KMS-11 (cell line): ENCODE measurements around the gene DHFR.
"Not testable (repeated sequence)": the region's sequence is repeated elsewhere in the genome, so short reads cannot be mapped to it uniquely, and the experiment has no call there.

Experiments
- H2AFZ ChIP-seq: fragments of 200-600 bp; sonication (generic); 2 replicates; pipeline ENCODE4 v1.6.1; 2016; ENCODE audit warnings: antibody characterized with exemption, mixed run types, low read depth
- H3K27ac ChIP-seq: fragments of 200-600 bp; sonication (generic); 2 replicates; pipeline ENCODE4 v1.6.1; 2016; ENCODE audit warnings: mild to moderate bottlenecking, mixed run types
- H3K27me3 ChIP-seq: fragments of 200-600 bp; sonication (generic); 2 replicates; pipeline ENCODE4 v1.6.1; 2017; ENCODE audit warnings: mild to moderate bottlenecking, low read depth, mixed run types, moderate library complexity; ENCODE audit not compliant: insufficient read depth
- H3K36me3 ChIP-seq: fragments of 200-600 bp; sonication (generic); 2 replicates; pipeline ENCODE4 v1.6.1; 2017; ENCODE audit warnings: mild to moderate bottlenecking, mixed run types; ENCODE audit not compliant: insufficient read depth
- H3K4me1 ChIP-seq: fragments of 200-600 bp; sonication (generic); 2 replicates; pipeline ENCODE4 v1.6.1; 2016; ENCODE audit warnings: mild to moderate bottlenecking, low read depth, mixed run types; ENCODE audit not compliant: poor library complexity, severe bottlenecking
- H3K4me2 ChIP-seq: fragments of 200-600 bp; sonication (generic); 2 replicates; pipeline ENCODE4 v1.7.0; 2016; ENCODE audit warnings: mild to moderate bottlenecking, mixed run types
- H3K4me3 ChIP-seq: fragments of 200-600 bp; sonication (generic); IDR thresholded peaks from 2 replicates; pipeline ENCODE4 v1.6.1; 2017; ENCODE audit warnings: low read depth, low read length, mixed read lengths; ENCODE audit not compliant: insufficient read depth
- H3K79me2 ChIP-seq: fragments of 200-600 bp; sonication (generic); 2 replicates; pipeline ENCODE4 v1.6.1; 2016; ENCODE audit warnings: low read depth, mixed run types; ENCODE audit not compliant: insufficient read depth
- H3K9ac ChIP-seq: fragments of 200-600 bp; sonication (generic); 2 replicates; pipeline ENCODE4 v1.6.1; 2016; ENCODE audit warnings: mild to moderate bottlenecking, mixed run types
- H4K20me1 ChIP-seq: fragments of 200-600 bp; sonication (generic); 2 replicates; pipeline ENCODE4 v1.6.1; 2016; ENCODE audit warnings: mild to moderate bottlenecking, mixed run types; ENCODE audit not compliant: insufficient read depth
- TF ChIP-seq, protein P1 (sequence below): fragments of 200-600 bp; sonication (generic); conservative IDR thresholded peaks from 2 replicates; pipeline ENCODE4 v1.6.1; 2017; ENCODE audit warnings: low read depth, mild to moderate bottlenecking, antibody characterized with exemption, low read length, moderate library complexity, mixed read lengths

Gene DHFR

DNA sequence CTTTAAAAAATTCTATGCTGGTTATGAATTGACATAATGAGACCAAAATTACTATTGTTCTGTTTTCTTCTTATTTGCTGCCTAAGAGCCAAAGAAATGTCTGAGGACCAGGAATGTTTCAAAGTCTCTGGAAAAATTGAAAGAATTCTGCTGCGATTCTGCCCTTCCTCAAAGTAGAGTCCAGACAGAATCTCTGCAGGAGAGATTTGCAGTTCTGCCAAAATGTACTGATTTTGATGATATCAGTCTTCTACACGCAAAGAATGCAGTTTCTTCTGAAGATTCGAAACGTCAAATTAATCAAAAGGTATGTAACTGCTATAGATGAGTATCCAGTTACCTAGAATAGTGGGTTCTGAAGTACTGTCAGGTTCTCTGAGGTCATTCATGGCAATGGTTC lies 10.3 kb upstream of the DHFR start:
- Histone ChIP-seq H4K20me1 (no peaks in the 10 kb centered on the region), H2AFZ (no peak overlapping the region), H3K4me3 (no peak overlapping the region), H3K4me1 (peaks cover 9% of the 10 kb centered on the region), H3K4me2 (no peak overlapping the region), H3K27me3 (no peaks in the 10 kb centered on the region), H3K27ac (no peak overlapping the region), H3K9ac (no peak overlapping the region), H3K79me2 (no peaks in the 10 kb centered on the region), H3K36me3 (no peaks in the 10 kb centered on the region)
- TF ChIP-seq, protein P1, sequence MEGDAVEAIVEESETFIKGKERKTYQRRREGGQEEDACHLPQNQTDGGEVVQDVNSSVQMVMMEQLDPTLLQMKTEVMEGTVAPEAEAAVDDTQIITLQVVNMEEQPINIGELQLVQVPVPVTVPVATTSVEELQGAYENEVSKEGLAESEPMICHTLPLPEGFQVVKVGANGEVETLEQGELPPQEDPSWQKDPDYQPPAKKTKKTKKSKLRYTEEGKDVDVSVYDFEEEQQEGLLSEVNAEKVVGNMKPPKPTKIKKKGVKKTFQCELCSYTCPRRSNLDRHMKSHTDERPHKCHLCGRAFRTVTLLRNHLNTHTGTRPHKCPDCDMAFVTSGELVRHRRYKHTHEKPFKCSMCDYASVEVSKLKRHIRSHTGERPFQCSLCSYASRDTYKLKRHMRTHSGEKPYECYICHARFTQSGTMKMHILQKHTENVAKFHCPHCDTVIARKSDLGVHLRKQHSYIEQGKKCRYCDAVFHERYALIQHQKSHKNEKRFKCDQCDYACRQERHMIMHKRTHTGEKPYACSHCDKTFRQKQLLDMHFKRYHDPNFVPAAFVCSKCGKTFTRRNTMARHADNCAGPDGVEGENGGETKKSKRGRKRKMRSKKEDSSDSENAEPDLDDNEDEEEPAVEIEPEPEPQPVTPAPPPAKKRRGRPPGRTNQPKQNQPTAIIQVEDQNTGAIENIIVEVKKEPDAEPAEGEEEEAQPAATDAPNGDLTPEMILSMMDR = no peak

DNA sequence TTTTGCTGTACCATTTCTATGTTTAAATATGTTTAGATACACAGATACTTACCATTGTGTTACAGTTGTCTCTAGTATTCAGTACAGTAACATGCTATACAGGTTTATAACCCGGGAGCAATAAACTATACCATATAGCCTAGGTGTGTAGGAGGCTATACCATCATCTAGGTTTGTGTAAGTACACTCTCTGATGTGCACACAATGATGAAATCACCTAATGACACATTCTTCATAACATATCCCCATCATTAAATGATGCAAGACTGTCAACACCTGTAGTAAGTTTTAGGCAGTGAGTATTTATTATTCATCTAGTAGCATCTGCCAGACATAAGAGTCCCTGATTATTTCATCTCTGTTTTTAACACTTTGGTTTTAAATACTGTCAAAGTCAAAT lies 7.3 kb upstream of the DHFR start:
- no peaks in the 10 kb centered on the region for H3K79me2 ChIP-seq

DNA sequence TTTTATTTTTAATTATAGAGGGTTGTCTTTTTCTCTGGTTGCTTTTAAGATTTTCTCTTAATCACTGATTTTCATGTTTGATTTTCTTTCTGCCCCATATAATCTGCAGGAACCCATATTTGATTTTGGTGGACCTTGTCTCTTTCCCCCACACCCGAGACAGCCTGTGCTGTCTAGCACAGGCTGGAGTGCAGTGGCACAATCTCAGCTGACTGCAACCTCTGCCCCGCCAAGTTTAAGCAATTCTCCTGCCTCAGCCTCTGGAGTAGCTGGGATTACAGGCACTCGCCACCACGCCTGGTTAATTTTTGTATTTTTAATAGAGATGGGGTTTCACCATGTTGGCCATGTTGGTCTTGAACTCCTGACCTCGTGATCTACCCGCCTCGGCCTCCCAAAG lies 5.9 kb upstream of the DHFR start:
- not testable (repeated sequence) for H3K4me2 ChIP-seq, H3K27ac ChIP-seq, H3K36me3 ChIP-seq, H3K9ac ChIP-seq, H2AFZ ChIP-seq, H3K27me3 ChIP-seq, H3K79me2 ChIP-seq, H4K20me1 ChIP-seq, H3K4me3 ChIP-seq, H3K4me1 ChIP-seq

More for the DNA sequence above, 7.3 kb upstream of the DHFR start:
- Histone ChIP-seq H3K27ac (no peak overlapping the region), H2AFZ (no peak overlapping the region), H3K4me3 (no peak overlapping the region), H3K27me3 (no peaks in the 10 kb centered on the region), H4K20me1 (no peaks in the 10 kb centered on the region), H3K4me2 (no peak overlapping the region), H3K36me3 (peaks cover 9% of the 10 kb centered on the region; the same call in 1 of the 2 replicates), H3K9ac (no peak overlapping the region), H3K4me1 (no peaks in the 10 kb centered on the region)
- TF ChIP-seq, protein P1 = no peak

DNA sequence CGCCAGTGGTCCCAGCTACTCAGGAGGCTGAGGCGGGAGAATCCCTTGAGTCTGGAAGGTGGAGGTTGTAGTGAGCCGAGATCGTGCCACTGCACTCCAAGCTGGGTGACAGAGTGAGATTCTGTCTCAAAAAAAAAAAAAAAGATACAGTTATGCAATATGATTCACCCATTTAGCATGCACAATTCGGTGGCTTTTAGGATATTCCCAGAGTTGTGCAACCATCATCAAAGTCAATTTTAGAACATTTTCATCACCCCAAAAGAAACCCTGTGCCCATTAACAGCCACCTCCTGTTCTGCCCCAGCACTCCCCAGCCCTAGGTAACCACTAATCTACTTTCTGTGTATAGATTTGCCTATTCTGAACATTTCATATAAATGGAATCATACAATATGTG lies 4.3 kb upstream of the DHFR start:
- peaks cover 13% of the 10 kb centered on the region; the same call in 1 of the 2 replicates for H3K79me2 ChIP-seq
- no peak overlapping the region for H3K4me2 ChIP-seq
- TF ChIP-seq, protein P1 = no peak
- H3K9ac ChIP-seq = no peak overlapping the region
- no peak overlapping the region for H2AFZ ChIP-seq
- peaks cover 9% of the 10 kb centered on the region; the same call in 1 of the 2 replicates for H3K36me3 ChIP-seq
- no peaks in the 10 kb centered on the region for H4K20me1 ChIP-seq
- no peak overlapping the region for H3K27ac ChIP-seq
- H3K4me3 ChIP-seq = no peak overlapping the region
- H3K4me1 ChIP-seq = peaks cover 14% of the 10 kb centered on the region
- no peaks in the 10 kb centered on the region for H3K27me3 ChIP-seq

DNA sequence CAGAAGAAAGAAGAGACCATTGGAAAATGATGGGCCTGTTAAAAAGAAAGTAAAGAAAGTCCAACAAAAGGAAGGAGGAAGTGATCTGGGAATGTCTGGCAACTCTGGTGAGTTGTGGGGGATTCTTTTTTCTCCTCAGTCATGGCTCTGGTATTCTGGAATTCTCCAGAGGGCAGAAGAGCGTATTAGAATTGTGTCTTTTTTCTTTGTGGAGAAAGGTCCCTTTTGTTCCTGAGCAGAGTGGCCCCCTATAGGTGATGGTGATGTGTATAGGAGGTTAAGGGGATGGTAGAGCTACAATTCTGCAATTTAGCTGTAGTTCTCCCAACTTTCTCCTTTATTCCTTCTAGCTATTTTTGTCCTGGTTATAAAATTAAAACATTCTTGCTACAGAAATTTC lies 1.6 kb upstream of the DHFR start:
- no peak overlapping the region for H3K27ac ChIP-seq
- H3K79me2 ChIP-seq = peaks cover 27% of the 10 kb centered on the region
- no peak overlapping the region; the same call in 1 of the 2 replicates for H3K4me2 ChIP-seq
- no peaks in the 10 kb centered on the region for H4K20me1 ChIP-seq
- H3K36me3 ChIP-seq = peaks cover 9% of the 10 kb centered on the region; the same call in 1 of the 2 replicates
- H3K9ac ChIP-seq = no peak overlapping the region
- no peaks in the 10 kb centered on the region for H3K27me3 ChIP-seq
- H3K4me1 ChIP-seq = peaks cover 19% of the 10 kb centered on the region
- H3K4me3 ChIP-seq = no peak overlapping the region
- no peak overlapping the region for H2AFZ ChIP-seq
- TF ChIP-seq, protein P1 = no peak
